Stimulated activated CD4-positive, alpha-beta T cell treated with anti-CD3 and anti-CD28 coated beads, Interleukin-1b, Interleukin-23, amount 100 ng/mL, for 48 hours (primary cell): ENCODE measurements around the gene RRBP1.

Experiments used
- DNase-seq: peaks from one replicate; pipeline ENCODE4 v3.0.0-alpha.2; 2020

Gene RRBP1

GRCh38 chr20:17617212-17617867 is 64.7 kb downstream of the RRBP1 start:
- DNase-seq, result peak; percentile 40

GRCh38 chr20:17616480-17617211 is 65.4 kb downstream of the RRBP1 start:
- no peak for DNase-seq

- DNase-seq, result no peak
Measured at GRCh38 chr20:17615645-17616479, 66.2 kb downstream of the RRBP1 start.

- DNase-seq, result no peak
Measured at GRCh38 chr20:17614812-17615644, 67.0 kb downstream of the RRBP1 start.

GRCh38 chr20:17614176-17614811 is 67.7 kb downstream of the RRBP1 start:
- no peak for DNase-seq

GRCh38 chr20:17613328-17614175 is 68.5 kb downstream of the RRBP1 start:
- no peak for DNase-seq

GRCh38 chr20:17612992-17613327 is 69.1 kb downstream of the RRBP1 start:
- no peak for DNase-seq

GRCh38 chr20:17612287-17612991 is 69.6 kb downstream of the RRBP1 start:
- no peak for DNase-seq

GRCh38 chr20:17611540-17612286 is 70.3 kb downstream of the RRBP1 start:
- no peak for DNase-seq

GRCh38 chr20:17611290-17611539 is 70.8 kb downstream of the RRBP1 start:
- no peak for DNase-seq

GRCh38 chr20:17610566-17611289 is 71.3 kb downstream of the RRBP1 start:
- peak; percentile 46 for DNase-seq

GRCh38 chr20:17609811-17610377 is 72.1 kb downstream of the RRBP1 start:
- no peak for DNase-seq

- no peak for DNase-seq
Measured at GRCh38 chr20:17608701-17609497, 73.1 kb downstream of the RRBP1 start.

- DNase-seq, result no peak
Measured at GRCh38 chr20:17606001-17606400, 76.0 kb downstream of the RRBP1 start.

GRCh38 chr20:17605131-17605660 is 76.8 kb downstream of the RRBP1 start:
- no peak for DNase-seq

- DNase-seq, result no peak
Measured at GRCh38 chr20:17602493-17602892, 79.5 kb downstream of the RRBP1 start.

- no peak for DNase-seq
Measured at GRCh38 chr20:17601957-17602356, 80.1 kb downstream of the RRBP1 start.

- no peak for DNase-seq
Measured at GRCh38 chr20:17598013-17598550, 84.0 kb downstream of the RRBP1 start.
